Ovary (tissue), 9 donors: ENCODE results near the gene STRN4. TPM values are rescaled to one million over a fixed set of nuclear protein-coding genes. Genes with fewer than 3 reads are reported as not detected.

ENCODE experiments used
- DNase-seq, 5 donors: peaks; one replicate each; pipeline ENCODE4 v3.0.0-alpha.2; 2019 to 2020
- H3K27ac ChIP-seq, 2 donors: fragments of 200-600 bp; one replicate each; pipeline versions ENCODE4 v1.5.1 to v1.8.0; 2019 to 2022
- H3K27me3 ChIP-seq: fragments of 200-600 bp; one replicate; pipeline ENCODE4 v1.8.0; 2022
- H3K36me3 ChIP-seq: fragments of 200-600 bp; sonication (generic); one replicate; pipeline ENCODE4 v1.5.1; 2019
- H3K4me1 ChIP-seq: one replicate; pipeline ENCODE4 v1.8.1; 2013; ENCODE audit warnings: mild to moderate bottlenecking, moderate library complexity; ENCODE audit not compliant: insufficient read depth
- H3K4me3 ChIP-seq: fragments of 200-600 bp; sonication (generic); one replicate; pipeline ENCODE4 v1.5.1; 2017
- H3K9me3 ChIP-seq, 2 donors: fragments of 200-600 bp in 1 of 2; sonication (generic) in 1 of 2; one replicate each; pipeline versions ENCODE4 v1.5.1 to v1.8.1; 2013 to 2019; ENCODE audit warnings: mild to moderate bottlenecking in 1 of 2, moderate library complexity in 1 of 2
- EP300 ChIP-seq: sonication (generic); formaldehyde crosslinking; IDR thresholded peaks from one replicate; pipeline ENCODE4 v1.6.1; 2017; ENCODE audit warnings: antibody characterized with exemption
- POLR2A ChIP-seq: fragments of 450-650 bp; IDR thresholded peaks from one replicate; pipeline ENCODE4 v1.6.1; 2017; ENCODE audit warnings: antibody characterized with exemption, mild to moderate bottlenecking, moderate library complexity
- WGBS, 3 donors: extraction: QIAGEN DNeasy Blood & Tissue Kit in 1 of 3; methylation state at CpG; one replicate each; pipeline versions ENCODE4 v1.1.5 to v1.1.7; 2013 to 2017; 5-methylcytosine and 5-hydroxymethylcytosine counted together
- intact Hi-C, 4 donors: fragments of 100-400 bp; cut with DNase I; formaldehyde crosslinking; loops; one replicate each; pipeline versions ENCODE4 v1.11.0 to v1.15.1; 2022 to 2023
- polyA plus RNA-seq, 2 donors: library from polyadenylated mRNA; stranded (reverse); fragments of 200-250 nt in 1 of 2; fragments of 350-450 nt in 1 of 2; fragmentation: Illumina TruSeq in 1 of 2; extraction: RNeasy Lipid Tissue Mini Kit (QIAGEN cat#74804) in 1 of 2; gene quantifications; one replicate each; pipeline ENCODE4 v1.2.3, GENCODE V29; 2013 to 2014
- total RNA-seq, 7 donors: library from RNA; depleted of rRNA in 2 of 7; stranded (reverse); fragments of >200 nt in 2 of 7; fragmentation: NEBNext Ultra II Directional in 3 of 7; extraction: Animal tissue kit (Norgen Biotek cat#: 25700) in 3 of 7; gene quantifications; one replicate each; pipeline versions ENCODE4 v1.1.0 to v1.2.4, GENCODE V29; 2016 to 2023
- TF ChIP-seq, protein P1 (sequence below), 3 donors: fragments of 450-650 bp in 2 of 3; fragments of 200-600 bp in 1 of 3; IDR thresholded peaks; one replicate each; pipeline versions ENCODE4 v1.5.1 to v1.8.0; 2016 to 2022; ENCODE audit warnings: antibody characterized with exemption in 3 of 3, mild to moderate bottlenecking in 1 of 3
- donor health status: DM: no; HTN: no; CAD: no; lungs with moderate emphysema.
- donor health status: DM: no; HTN: no; CAD: no.
- donor health status: Bipolar disorder and iron deficiency.
- donor health status: DM: yes; HTN: yes; CAD: no.
- donor health status: DM: no; HTN: no; CAD: no.
- donor health status: DM: yes; HTN: yes; CAD: no.

Gene STRN4
- total and polyA plus RNA-seq, 9 donors = 34.8 to 85.3 (median 59.1) TPM

DNA sequence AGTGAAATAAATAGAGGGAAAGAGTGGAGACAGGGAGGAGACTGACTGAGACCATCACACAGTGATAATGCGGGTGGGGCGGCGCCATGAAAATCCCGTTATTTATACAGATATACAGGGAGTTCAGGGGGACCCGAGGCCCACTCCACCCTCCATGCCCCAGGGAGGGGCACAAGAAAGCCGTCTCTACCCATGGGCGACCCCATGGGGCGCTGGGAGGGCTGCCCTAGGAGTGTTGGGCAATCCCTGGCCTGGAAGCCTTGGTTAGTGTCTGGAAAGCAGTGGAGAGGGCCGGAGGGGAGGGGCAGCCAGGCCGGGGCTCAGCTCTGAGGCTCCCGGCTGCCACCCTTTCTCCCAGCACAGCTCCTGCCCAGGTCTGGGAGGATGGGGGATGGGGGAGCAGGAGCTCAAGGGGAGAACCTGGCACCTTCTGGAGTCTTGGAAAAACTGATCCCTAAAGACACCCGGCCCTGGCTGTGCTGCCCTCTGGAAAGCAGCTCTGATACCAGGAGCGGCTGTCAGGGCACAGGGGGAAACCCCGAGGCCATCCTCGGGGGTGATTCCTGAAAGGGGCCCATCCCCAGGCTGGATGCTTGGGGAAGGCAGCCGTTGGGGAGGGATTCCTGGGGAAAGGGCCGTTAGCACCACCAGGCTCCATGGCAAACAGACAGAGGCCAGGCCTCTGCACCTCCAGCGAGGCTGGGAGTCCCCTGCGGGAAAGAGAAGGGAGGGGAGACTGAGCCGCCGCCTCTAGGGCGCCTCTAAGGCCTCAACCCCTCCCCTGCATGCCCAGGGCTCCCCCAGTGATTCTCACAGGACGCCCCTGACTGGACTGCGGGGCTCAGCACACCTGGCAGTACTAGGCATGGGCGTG lies 26.4 kb downstream of the STRN4 start:
- Histone ChIP-seq H3K4me1 (peaks cover 5% of the 10 kb centered on the region), H3K4me3 (no peak overlapping the region), H3K27me3 (no peaks in the 10 kb centered on the region), H3K27ac (no peak overlapping the region), H3K36me3 (no peaks in the 10 kb centered on the region), H3K9me3 (no peaks in the 10 kb centered on the region)
- DNase-seq = no peak
- 65 to 75% (median 69%) methylated on average over 22 to 25 of the region's 25 CpGs for WGBS, 3 donors
- intact Hi-C loops = no loop called here
- no peak for TF ChIP-seq POLR2A
- TF ChIP-seq EP300 = no peak
- TF ChIP-seq, protein P1, sequence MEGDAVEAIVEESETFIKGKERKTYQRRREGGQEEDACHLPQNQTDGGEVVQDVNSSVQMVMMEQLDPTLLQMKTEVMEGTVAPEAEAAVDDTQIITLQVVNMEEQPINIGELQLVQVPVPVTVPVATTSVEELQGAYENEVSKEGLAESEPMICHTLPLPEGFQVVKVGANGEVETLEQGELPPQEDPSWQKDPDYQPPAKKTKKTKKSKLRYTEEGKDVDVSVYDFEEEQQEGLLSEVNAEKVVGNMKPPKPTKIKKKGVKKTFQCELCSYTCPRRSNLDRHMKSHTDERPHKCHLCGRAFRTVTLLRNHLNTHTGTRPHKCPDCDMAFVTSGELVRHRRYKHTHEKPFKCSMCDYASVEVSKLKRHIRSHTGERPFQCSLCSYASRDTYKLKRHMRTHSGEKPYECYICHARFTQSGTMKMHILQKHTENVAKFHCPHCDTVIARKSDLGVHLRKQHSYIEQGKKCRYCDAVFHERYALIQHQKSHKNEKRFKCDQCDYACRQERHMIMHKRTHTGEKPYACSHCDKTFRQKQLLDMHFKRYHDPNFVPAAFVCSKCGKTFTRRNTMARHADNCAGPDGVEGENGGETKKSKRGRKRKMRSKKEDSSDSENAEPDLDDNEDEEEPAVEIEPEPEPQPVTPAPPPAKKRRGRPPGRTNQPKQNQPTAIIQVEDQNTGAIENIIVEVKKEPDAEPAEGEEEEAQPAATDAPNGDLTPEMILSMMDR (IDR thresholded peaks at IDR 0.05) = no peak

DNA sequence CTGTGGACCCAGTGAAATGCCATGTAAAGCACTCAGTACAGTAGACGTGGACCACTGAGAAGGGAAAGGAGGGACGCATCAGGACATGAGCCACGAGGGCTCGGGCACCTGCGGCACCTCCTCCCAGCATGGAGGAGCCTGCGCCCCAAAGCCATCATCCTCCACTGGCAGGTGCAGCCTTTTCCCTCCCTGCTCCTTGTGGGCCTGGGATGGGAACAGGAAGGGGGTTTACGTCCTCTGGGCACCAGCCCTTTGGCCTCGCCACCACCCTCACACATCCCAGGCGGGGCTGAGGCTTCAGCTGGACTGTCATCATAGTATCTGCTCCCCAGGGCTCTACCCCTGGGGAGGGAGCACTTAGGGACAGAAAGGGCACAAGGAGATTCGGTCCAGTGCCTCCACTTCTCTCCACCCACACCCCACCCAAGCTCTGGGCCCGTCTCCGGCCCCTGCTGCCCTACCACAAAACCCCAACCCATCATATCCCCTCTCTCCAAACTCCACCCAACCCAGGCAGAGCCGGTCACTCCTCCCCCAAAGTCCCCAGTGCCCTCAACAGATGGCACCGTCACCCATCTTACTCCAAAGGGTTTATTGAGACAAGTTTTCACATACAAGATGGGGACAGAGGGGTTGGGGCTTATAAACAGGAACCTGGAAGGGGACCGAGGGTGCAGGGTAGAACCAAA lies 27.2 kb downstream of the STRN4 start:
- Histone ChIP-seq H3K27me3 (no peaks in the 10 kb centered on the region), H3K27ac (no peak overlapping the region), H3K4me1 (peaks cover 5% of the 10 kb centered on the region), H3K4me3 (no peak overlapping the region), H3K9me3 (no peaks in the 10 kb centered on the region), H3K36me3 (no peaks in the 10 kb centered on the region)
- WGBS, 3 donors = 84 to 86% (median 84%) methylated on average over 15 of the region's 15 CpGs
- DNase-seq = no peak
- TF ChIP-seq POLR2A = no peak
- TF ChIP-seq EP300 = no peak
- TF ChIP-seq, protein P1 (IDR thresholded peaks at IDR 0.05) = no peak
- intact Hi-C loops = no loop called here

DNA sequence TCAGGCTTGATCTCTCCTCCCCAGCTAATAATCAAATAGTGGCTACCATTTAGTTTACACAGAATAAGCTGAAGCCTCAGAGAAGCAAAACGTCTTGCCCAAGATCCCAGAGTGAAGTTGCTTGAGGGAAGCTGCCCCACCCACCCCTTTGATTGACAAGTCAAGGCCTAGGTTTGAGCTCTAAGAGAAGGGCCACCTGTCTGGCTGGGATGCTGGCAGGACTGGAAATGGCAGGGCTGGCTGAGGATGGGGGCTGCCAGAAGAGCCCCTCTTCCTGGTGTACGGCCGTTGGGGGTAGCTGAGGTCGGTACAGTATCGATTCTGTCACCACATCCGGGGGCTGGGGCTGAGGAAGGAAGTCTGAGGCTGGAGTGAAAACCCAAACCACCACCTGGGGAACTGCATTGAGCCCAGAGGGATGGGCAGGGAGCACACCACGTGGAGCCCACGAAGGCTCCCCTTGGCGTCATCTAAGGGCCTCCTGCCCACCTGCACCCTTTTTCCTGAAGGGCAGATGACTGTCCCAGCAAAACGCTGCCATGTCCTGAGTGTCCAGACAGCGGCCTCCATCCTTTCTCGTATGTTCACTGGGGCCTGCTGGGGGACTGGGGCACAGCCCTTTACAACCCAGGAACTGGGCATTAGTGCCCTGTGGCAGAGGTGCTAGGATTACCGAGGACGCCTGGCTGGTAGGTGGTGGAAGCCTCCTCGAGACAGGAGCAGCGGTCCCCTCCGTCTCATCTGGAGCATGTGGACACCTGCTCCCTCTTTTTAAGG lies 27.9 kb downstream of the STRN4 start:
- H3K36me3 ChIP-seq = no peaks in the 10 kb centered on the region
- intact Hi-C loops = no loop called here
- TF ChIP-seq, protein P1 (IDR thresholded peaks at IDR 0.05) = no peak
- no peak for TF ChIP-seq EP300
- TF ChIP-seq POLR2A = no peak
- H3K4me1 ChIP-seq = peaks cover 5% of the 10 kb centered on the region
- no peaks in the 10 kb centered on the region for H3K9me3 ChIP-seq
- no peak overlapping the region for H3K4me3 ChIP-seq
- H3K27me3 ChIP-seq = no peaks in the 10 kb centered on the region
- peak overlapping the region; percentile 95 for H3K27ac ChIP-seq
- 50 to 58% (median 54%) methylated on average over 17 of the region's 17 CpGs for whole genome bisulfite sequencing, 3 donors
- DNase-seq = no peak

DNA sequence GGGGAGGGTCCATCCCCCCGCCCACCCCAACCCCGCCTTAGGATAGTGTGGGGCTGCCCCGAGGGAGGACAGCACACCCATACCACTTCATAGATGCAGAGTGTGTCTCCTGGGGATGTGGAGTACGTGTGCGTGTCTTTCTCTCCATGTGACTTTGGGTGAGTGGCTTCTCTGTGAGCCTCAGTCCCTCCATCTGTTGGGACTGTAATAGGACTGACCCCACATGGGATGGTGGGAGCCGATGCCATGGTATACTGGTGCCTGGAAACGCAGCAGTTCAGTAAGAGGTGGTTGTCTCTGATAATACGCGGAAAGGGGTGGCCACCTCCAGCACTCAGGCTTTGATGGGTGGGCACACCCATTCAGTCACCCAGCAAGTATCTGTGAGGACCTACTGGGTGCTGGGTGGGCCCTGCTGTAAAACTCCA lies 28.5 kb downstream of the STRN4 start:
- Histone ChIP-seq H3K27me3 (no peaks in the 10 kb centered on the region), H3K36me3 (no peaks in the 10 kb centered on the region), H3K4me1 (peaks cover 5% of the 10 kb centered on the region), H3K9me3 (no peaks in the 10 kb centered on the region), H3K4me3 (peak overlapping the region; percentile 53), H3K27ac (peak overlapping the region; percentile 95)
- 22 to 30% (median 26%) methylated on average over 9 of the region's 9 CpGs for WGBS, 3 donors
- DNase-seq = no peak
- TF ChIP-seq EP300 = no peak
- TF ChIP-seq, protein P1 (IDR thresholded peaks at IDR 0.05) = no peak
- no peak for TF ChIP-seq POLR2A
- intact Hi-C loops = no loop called here
